HG02938 (cell line): ENCODE results near the gene HSD3B1.
"Not testable (repeated sequence)": the region's sequence is repeated elsewhere in the genome, so short reads cannot be mapped to it uniquely, and the experiment has no call there.

Experiments used
- ATAC-seq: cut with Tn5 transposase; IDR thresholded peaks from one replicate; pipeline ENCODE4 v1.9.1; 2021; ENCODE audit warnings: mild to moderate bottlenecking, moderate library complexity; ENCODE audit not compliant: unreplicated experiment

Gene HSD3B1

GRCh38 chr1:119489201-119489600 lies 17.8 kb upstream of the HSD3B1 start:
- ATAC-seq = no peak

GRCh38 chr1:119490925-119491324 lies 16.1 kb upstream of the HSD3B1 start:
- no peak for ATAC-seq

GRCh38 chr1:119492763-119493162 lies 14.2 kb upstream of the HSD3B1 start:
- ATAC-seq = no peak

GRCh38 chr1:119504831-119505230 lies 2.2 kb upstream of the HSD3B1 start:
- no peak for ATAC-seq

- ATAC-seq = no peak
These were observed 3.0 kb downstream of the HSD3B1 start for GRCh38 chr1:119510046-119510445.

- ATAC-seq = no peak
These were observed 8.2 kb downstream of the HSD3B1 start for GRCh38 chr1:119515221-119515620.

- ATAC-seq = no peak
These were observed 9.2 kb downstream of the HSD3B1 start for GRCh38 chr1:119516247-119516646.

- no peak for ATAC-seq
These were observed 9.7 kb downstream of the HSD3B1 start for GRCh38 chr1:119516680-119517079.

GRCh38 chr1:119517667-119518066 lies 10.7 kb downstream of the HSD3B1 start:
- ATAC-seq = not testable (repeated sequence)

- ATAC-seq = no peak
These were observed 24.8 kb downstream of the HSD3B1 start for GRCh38 chr1:119531606-119532323.

- no peak for ATAC-seq
These were observed 25.4 kb downstream of the HSD3B1 start for GRCh38 chr1:119532324-119532910.

- ATAC-seq = no peak
These were observed 28.4 kb downstream of the HSD3B1 start for GRCh38 chr1:119535381-119535780.

GRCh38 chr1:119537966-119538365 lies 31.0 kb downstream of the HSD3B1 start:
- no peak for ATAC-seq

GRCh38 chr1:119539636-119540035 lies 32.6 kb downstream of the HSD3B1 start:
- no peak for ATAC-seq

GRCh38 chr1:119541389-119541788 lies 34.4 kb downstream of the HSD3B1 start:
- ATAC-seq = no peak

- no peak for ATAC-seq
These were observed 35.5 kb downstream of the HSD3B1 start for GRCh38 chr1:119542492-119542946.

GRCh38 chr1:119544165-119544762 lies 37.3 kb downstream of the HSD3B1 start:
- no peak for ATAC-seq

- no peak for ATAC-seq
These were observed 39.6 kb downstream of the HSD3B1 start for GRCh38 chr1:119546641-119547040.

- ATAC-seq = no peak
These were observed 40.3 kb downstream of the HSD3B1 start for GRCh38 chr1:119547306-119547705.

GRCh38 chr1:119547805-119548204 lies 40.8 kb downstream of the HSD3B1 start:
- ATAC-seq = no peak

- ATAC-seq = no peak
These were observed 42.7 kb downstream of the HSD3B1 start for GRCh38 chr1:119549719-119550132.

- ATAC-seq = no peak
These were observed 43.4 kb downstream of the HSD3B1 start for GRCh38 chr1:119550381-119550780.
